H4 (cell line): ENCODE measurements around the gene C20orf96. TPM values are rescaled to one million over a fixed set of nuclear protein-coding genes. Genes with fewer than 3 reads are reported as not detected.

Source experiments
- DNase-seq: peaks from one replicate; pipeline ENCODE4 v3.0.0-alpha.2; 2015; ENCODE audit warnings: low spot score
- total RNA-seq: library from RNA; depleted of rRNA; stranded (reverse); fragments of >200 nt; shearing (Covaris generic); gene quantifications from 2 replicates; pipeline ENCODE4 v1.2.3, GENCODE V29; 2014

The C20orf96 gene
- total RNA-seq, 1 experiment from 2014 or later, result 1.6 TPM

DNA sequence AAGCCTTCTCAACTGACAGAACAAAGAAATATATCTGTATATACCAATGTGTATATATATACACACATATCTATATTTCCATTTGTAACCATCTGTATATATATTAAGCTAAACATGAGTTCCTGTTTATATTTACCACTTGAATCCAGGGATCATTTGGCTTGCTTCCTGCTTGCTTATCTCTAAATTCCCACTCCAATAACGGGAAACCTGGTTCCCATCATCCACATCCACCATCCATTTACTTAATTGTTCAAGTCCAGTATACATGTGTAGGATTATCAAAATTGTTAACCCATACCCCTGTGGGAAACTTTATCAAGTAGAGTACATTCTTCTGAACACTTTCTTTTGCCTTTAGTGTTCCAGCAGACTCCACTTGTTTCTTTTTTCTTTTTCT, 22.3 kb upstream of the C20orf96 start:
- no peak for DNase-seq

DNA sequence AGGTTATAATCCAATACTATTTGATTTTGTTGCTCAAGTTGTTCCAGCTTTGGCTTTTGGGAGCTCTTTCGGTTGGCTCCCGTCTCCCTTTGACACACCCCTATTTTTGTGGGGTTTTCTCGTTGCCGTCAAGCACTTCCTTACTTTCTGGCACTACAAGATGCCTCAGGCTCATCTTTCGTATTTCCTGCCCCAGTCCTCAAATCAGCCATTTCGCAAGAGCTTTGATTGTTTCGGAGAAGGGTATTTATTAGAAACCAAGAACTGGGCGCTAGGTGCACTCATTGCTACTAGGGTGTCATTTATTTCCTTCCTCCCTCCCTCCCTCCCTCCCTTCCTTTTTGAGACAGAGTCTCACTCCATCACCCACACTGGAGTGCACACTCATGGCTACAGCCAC, 21.5 kb upstream of the C20orf96 start:
- no peak for DNase-seq

GRCh38 chr20:311609-312008, 21.1 kb upstream of the C20orf96 start:
- DNase-seq, result no peak

DNA sequence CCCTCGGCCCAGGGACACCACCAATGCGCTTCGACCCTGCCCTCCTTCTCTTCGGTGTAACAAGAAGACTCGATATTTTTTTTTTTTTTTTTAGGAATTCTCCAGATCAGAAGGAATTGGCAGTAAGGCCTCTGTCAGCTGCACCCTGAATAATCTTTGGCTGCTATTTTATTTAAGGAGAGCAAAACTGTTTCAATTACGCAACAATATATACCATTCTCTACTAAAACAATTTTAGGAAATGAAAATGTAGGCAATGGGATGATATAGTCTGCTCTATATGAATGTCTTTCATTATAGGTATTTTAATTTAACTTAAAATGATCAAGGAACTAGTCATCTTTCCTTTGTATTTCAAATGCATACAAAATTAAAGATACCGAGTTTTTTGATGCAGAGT, 20.1 kb upstream of the C20orf96 start:
- DNase-seq, result no peak

GRCh38 chr20:309841-310644, 19.5 kb upstream of the C20orf96 start:
- DNase-seq, result peak; percentile 98

GRCh38 chr20:309306-309840, 18.8 kb upstream of the C20orf96 start:
- DNase-seq, result no peak

DNA sequence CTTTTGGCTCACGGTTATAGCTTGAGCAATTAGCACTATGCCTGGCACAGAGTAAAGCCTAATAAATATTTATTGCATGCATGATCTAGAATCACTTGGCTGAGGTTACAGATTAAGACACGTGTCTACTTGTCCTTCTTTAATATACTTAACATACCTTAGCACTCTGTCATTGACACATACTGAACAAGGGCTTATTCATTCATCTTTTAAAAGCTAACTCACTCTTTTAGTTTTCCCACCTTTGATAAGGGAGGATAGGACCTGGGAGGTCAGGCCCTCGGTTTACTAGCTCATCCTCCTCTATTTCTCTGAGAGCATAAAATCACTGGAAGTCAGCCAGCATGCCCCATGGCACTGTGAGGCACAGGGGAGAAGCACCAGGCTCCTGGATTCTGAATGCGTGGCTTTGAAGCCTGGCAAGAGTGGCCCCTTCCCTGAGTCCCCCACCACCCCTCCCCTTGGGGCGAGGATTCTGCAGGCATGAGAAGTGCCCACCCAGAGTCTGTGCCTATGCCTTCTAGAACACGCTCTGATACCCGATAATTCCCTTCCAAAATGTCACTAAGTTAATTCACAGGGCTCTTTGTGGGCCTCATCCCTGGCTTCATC, 18.0 kb upstream of the C20orf96 start:
- no peak for DNase-seq

GRCh38 chr20:305745-306144, 15.2 kb upstream of the C20orf96 start:
- no peak for DNase-seq

GRCh38 chr20:301886-302848, 11.6 kb upstream of the C20orf96 start:
- DNase-seq, result no peak

DNA sequence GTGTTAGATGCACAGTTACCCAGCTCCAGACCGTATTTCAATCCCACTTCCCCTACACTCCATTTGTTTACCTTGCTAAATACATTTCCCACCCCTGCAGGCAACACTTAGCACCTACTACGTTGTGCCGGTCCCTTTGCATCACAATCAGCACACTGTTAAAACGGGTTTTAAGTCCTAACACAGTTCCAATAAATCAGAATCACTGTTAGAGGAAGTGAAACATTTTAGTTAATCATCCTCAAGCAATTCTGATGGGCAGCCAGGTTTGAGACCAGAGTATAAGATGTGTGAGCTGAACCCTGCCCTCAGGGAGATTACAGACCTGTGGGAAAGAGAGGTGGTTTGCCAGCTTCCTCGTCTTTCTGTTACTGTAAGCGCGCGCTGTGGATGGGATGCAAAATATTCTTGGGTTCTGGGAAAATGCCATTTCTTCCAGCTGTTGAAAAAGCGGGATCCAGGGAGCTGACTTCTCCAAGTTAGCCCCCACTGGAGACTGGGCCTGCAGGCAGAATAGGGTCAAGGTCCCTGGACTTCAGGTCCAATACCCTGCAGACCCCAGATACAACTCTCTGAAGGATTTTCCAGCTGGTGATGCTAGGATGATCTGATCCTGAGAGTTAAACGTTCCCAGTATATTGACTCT, 9.9 kb upstream of the C20orf96 start:
- no peak for DNase-seq

GRCh38 chr20:298776-299391, 8.3 kb upstream of the C20orf96 start:
- DNase-seq, result no peak

- DNase-seq, result peak; percentile 44
Measured at GRCh38 chr20:297925-298775, 7.6 kb upstream of the C20orf96 start.

DNA sequence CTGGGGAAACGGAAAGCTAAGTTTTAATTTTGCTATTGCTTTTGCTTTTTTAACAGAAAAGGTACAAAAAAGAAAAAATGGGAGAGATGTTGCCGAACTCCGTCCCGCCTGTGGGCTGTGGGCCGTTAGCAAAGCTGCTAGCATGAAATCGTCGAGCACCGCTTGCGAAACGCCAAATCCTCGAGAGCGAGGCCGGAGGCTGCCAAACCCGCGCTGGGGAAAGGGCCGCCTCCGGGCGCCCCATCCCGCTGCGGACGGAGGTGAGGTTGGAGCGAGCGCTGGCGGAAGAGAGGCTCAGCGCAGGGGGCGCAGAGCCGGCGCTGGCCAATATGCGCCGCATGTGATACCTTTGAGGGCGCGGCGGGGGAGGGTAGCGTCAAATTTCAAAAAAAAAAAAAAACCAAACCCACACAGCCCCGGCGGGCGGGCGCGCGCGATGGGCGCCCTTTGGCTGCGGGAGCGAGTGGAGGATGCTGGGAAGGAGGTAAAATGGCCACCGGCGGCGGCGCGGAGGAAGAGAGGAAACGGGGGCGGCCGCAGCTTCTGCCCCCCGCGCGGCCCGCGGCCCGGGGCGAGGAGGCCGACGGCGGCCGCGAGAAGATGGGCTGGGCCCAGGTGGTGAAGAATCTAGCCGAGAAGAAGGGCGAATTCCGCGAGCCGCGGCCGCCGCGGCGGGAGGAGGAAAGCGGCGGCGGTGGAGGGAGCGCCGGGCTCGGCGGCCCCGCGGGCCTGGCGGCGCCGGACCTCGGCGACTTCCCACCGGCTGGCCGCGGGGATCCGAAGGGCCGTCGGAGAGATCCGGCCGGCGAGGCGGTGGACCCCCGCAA, 6.8 kb upstream of the C20orf96 start, which contains the start of gene ZCCHC3:
Gene ZCCHC3 (plus strand): TSS at position 473 of the 827 bp plus-strand sequence. CDS start 17 bp downstream, at position 490.
- peak; percentile 85 for DNase-seq

- no peak for DNase-seq
Measured at GRCh38 chr20:295804-296203, 5.3 kb upstream of the C20orf96 start.

GRCh38 chr20:294602-295001, 4.1 kb upstream of the C20orf96 start:
- no peak for DNase-seq

DNA sequence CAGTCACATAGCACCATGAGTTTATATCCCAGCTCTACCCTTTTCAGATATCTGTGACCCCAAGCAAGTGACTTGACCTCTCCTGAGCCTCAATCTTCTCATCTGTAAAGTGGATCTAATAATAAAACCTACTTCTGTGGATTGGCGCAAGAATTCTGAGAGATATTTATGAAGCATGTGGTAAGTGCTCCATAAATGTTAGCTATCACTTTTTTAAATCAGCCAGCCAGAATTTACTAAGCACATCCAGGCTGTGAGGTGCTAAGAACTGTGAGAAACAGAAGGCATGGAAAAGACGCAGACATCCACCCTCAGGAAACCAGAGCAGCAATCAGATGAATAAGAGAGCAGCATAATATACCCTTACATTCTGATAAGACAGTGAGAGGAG, 862 bp downstream of the C20orf96 start:
- DNase-seq, result no peak

GRCh38 chr20:288956-289692, 1.4 kb downstream of the C20orf96 start:
- no peak for DNase-seq

GRCh38 chr20:286508-286907, 4.0 kb downstream of the C20orf96 start:
- no peak for DNase-seq
